ENCODE measurements around the gene HDAC2. TPM values are rescaled to one million over a fixed set of nuclear protein-coding genes. Genes with fewer than 3 reads are reported as not detected.
A peak's percentile ranks its signal among the peaks of the same experiment; 100 is the strongest.

HDAC2 gene
- total RNA-seq, result 52.7 and 58.3 TPM in 2 replicates
- total RNA-seq (2013), result 29.7 TPM
- polyA plus RNA-seq, result 30.8 and 36.8 TPM in 2 replicates
- 11.4 and 25.3 TPM in 2 replicates for polyA minus RNA-seq

GRCh38 chr6:113970805-113971676 lies at the start of gene HDAC2:
TSS of gene HDAC2 (minus strand) at chr6:113971148. CDS start at chr6:113970908, 240 bp downstream.
- H3K4me2 ChIP-seq (replicated peaks; ENCODE audit: low read depth, low read length, poor library complexity, severe bottlenecking), result peak within 1 kb of the TSS; percentile 85
- ATAC-seq (ENCODE audit: low read depth) (peak; percentile 83), DNase-seq (peak; percentile 94)
- POLR2A ChIA-PET, result interaction anchor here (0.6 to 1.2 kb wide), 5 partner anchors 14 to 265 kb away, joined by 3 to 4 read pairs (median 3); no protein-coding TSS in a partner anchor
- Mint-ChIP-seq H3K9me3 (ENCODE audit: insufficient read depth) (no peaks in the 10 kb centered on the region), H3K27ac (peak within 1 kb of the TSS; percentile 99), H3K27me3 (no peaks in the 10 kb centered on the region), H3K4me1 (peaks cover 43% of the 10 kb centered on the region), H3K4me3 (peak within 1 kb of the TSS; percentile 100)
- peaks cover 19 to 24% of the 10 kb centered on the region in 2 donors for H3K4me1 ChIP-seq (ENCODE audit: control insufficient read depth in 2 of 2, insufficient read depth in 2 of 2, low read length in 2 of 2)
- H3K4me3 ChIP-seq (ENCODE audit: control extremely low read depth in 1 of 5, extremely low read depth in 1 of 5, insufficient read depth in 1 of 5, low read depth in 2 of 5, low read length in 4 of 5), result peak within 1 kb of the TSS; percentile 53 to 99 (median 86)
- no peaks in the 10 kb centered on the region for H3K27me3 ChIP-seq (replicated peaks in 1 of 4; ENCODE audit: control extremely low read depth in 1 of 4, control insufficient read depth in 3 of 4, insufficient read depth in 4 of 4, low read length in 3 of 4)
- TF ChIP-seq EZH2 (IDR thresholded peaks at IDR 0.05; ENCODE audit: borderline replicate concordance, insufficient read depth, low read depth, low read length, poor library complexity, severe bottlenecking), result no peak
- TF ChIP-seq CTCF (IDR thresholded peaks at IDR 0.05), result peak; percentile 18
- peaks cover 40% of the 10 kb centered on the region for H4K20me1 ChIP-seq (ENCODE audit: control insufficient read depth, insufficient read depth, low read length, poor library complexity, severe bottlenecking)
- no peaks in the 10 kb centered on the region for H3K9me3 ChIP-seq (ENCODE audit: control extremely low read depth in 1 of 3, control insufficient read depth in 2 of 3, insufficient read depth in 1 of 3, low read length in 2 of 3)
- H3K9ac ChIP-seq (ENCODE audit: low read length), result peak within 1 kb of the TSS; percentile 93
- intact Hi-C loops (cut with micrococcal nuclease), result loop anchor here (1.0 to 2.0 kb wide), 2 partner anchors 113 to 1884 kb away; partner anchors contain the start of genes FAM229B and TUBE1
- peak within 1 kb of the TSS; percentile 100 for H2AFZ ChIP-seq (ENCODE audit: insufficient read depth, low read depth, low read length, poor library complexity, severe bottlenecking)
- H3K79me2 ChIP-seq (ENCODE audit: control insufficient read depth, insufficient read depth, low read length), result peaks cover 50% of the 10 kb centered on the region
- CTCF ChIA-PET, result interaction anchor here (0.6 to 1.4 kb wide), 3 partner anchors 9 to 112 kb away, joined by 3 to 7 read pairs (median 3); no protein-coding TSS in a partner anchor
- WGBS (ENCODE audit: insufficient coverage), result under 1% methylated on average over 63 of the region's 82 CpGs
- peak within 1 kb of the TSS; percentile 91 to 92 for H3K27ac ChIP-seq (ENCODE audit: low read length in 2 of 2)
- H3K36me3 ChIP-seq (replicated peaks in 1 of 2; ENCODE audit: control extremely low read depth in 1 of 2, control insufficient read depth in 1 of 2, extremely low read depth in 1 of 2, insufficient read depth in 2 of 2, low read length in 1 of 2), result no peaks in the 10 kb centered on the region

GRCh38 chr6:114020196-114020595 lies 49.2 kb upstream of the HDAC2 start:
- intact Hi-C loops (cut with micrococcal nuclease), result no loop called here
- 95% methylated on average over 15 of the region's 15 CpGs for WGBS (ENCODE audit: insufficient coverage)
- H3K27ac Mint-ChIP-seq, result no peak overlapping the region
- H3K4me3 ChIP-seq (ENCODE audit: control extremely low read depth in 1 of 5, extremely low read depth in 1 of 5, insufficient read depth in 1 of 5, low read depth in 2 of 5, low read length in 4 of 5), result no peak overlapping the region
- DNase-seq, result no peak
- H3K4me2 ChIP-seq (replicated peaks; ENCODE audit: low read depth, low read length, poor library complexity, severe bottlenecking), result no peak overlapping the region
- H4K20me1 ChIP-seq (ENCODE audit: control insufficient read depth, insufficient read depth, low read length, poor library complexity, severe bottlenecking), result no peaks in the 10 kb centered on the region
- no peak overlapping the region for H3K4me3 Mint-ChIP-seq
- no peaks in the 10 kb centered on the region for H3K27me3 ChIP-seq (replicated peaks in 1 of 4; ENCODE audit: control extremely low read depth in 1 of 4, control insufficient read depth in 3 of 4, insufficient read depth in 4 of 4, low read length in 3 of 4)
- H3K9me3 ChIP-seq (ENCODE audit: control extremely low read depth in 1 of 3, control insufficient read depth in 2 of 3, insufficient read depth in 1 of 3, low read length in 2 of 3), result no peaks in the 10 kb centered on the region
- TF ChIP-seq CTCF (IDR thresholded peaks at IDR 0.05), result no peak
- TF ChIP-seq EZH2 (IDR thresholded peaks at IDR 0.05; ENCODE audit: borderline replicate concordance, insufficient read depth, low read depth, low read length, poor library complexity, severe bottlenecking), result no peak
- ChIA-PET POLR2A (no interaction called here), CTCF (no interaction called here)
- H3K36me3 ChIP-seq (replicated peaks in 1 of 2; ENCODE audit: control extremely low read depth in 1 of 2, control insufficient read depth in 1 of 2, extremely low read depth in 1 of 2, insufficient read depth in 2 of 2, low read length in 1 of 2), result no peaks in the 10 kb centered on the region
- H3K9ac ChIP-seq (ENCODE audit: low read length), result no peak overlapping the region
- ATAC-seq (ENCODE audit: low read depth), result no peak
- H3K4me1 Mint-ChIP-seq, result no peaks in the 10 kb centered on the region
- H3K27ac ChIP-seq (ENCODE audit: low read length in 2 of 2), result no peak overlapping the region
- H3K9me3 Mint-ChIP-seq (ENCODE audit: insufficient read depth), result no peaks in the 10 kb centered on the region
- no peak overlapping the region for H2AFZ ChIP-seq (ENCODE audit: insufficient read depth, low read depth, low read length, poor library complexity, severe bottlenecking)
- no peaks in the 10 kb centered on the region for H3K4me1 ChIP-seq (ENCODE audit: control insufficient read depth in 2 of 2, insufficient read depth in 2 of 2, low read length in 2 of 2)
- H3K79me2 ChIP-seq (ENCODE audit: control insufficient read depth, insufficient read depth, low read length), result no peaks in the 10 kb centered on the region
- no peaks in the 10 kb centered on the region for H3K27me3 Mint-ChIP-seq
